Kidney (tissue), 14 donors: ENCODE results near the gene EVC2. TPM values are rescaled to one million over a fixed set of nuclear protein-coding genes. Genes with fewer than 3 reads are reported as not detected.

Experiments used
- DNase-seq, 5 donors: peaks; one replicate each; pipeline ENCODE4 v3.0.0-alpha.2; 2013 to 2020
- FAIRE-seq: peaks from 2 replicates; lab custom pipeline; 2012; peaks lifted over from hg19 to GRCh38; lab: Jason Lieb, UNC
- H3K27ac ChIP-seq, 2 donors: one replicate each; pipeline ENCODE4 v1.7.0; 2013; ENCODE audit warnings: low read depth in 2 of 2, low read length in 2 of 2, inconsistent platforms in 1 of 2
- H3K27me3 ChIP-seq: one replicate; pipeline ENCODE4 v1.7.1; 2013; ENCODE audit warnings: low read length, inconsistent platforms; ENCODE audit not compliant: control insufficient read depth, insufficient read depth
- H3K36me3 ChIP-seq, 3 donors: one replicate each; pipeline versions ENCODE4 v1.7.0 to v1.7.1; 2013; ENCODE audit warnings: low read length in 3 of 3, control low read depth in 1 of 3, inconsistent platforms in 1 of 3; ENCODE audit not compliant: insufficient read depth in 3 of 3, control insufficient read depth in 2 of 3
- H3K4me1 ChIP-seq, 3 donors: one replicate each; pipeline versions ENCODE4 v1.7.0 to v1.7.1; 2013; ENCODE audit warnings: low read length in 3 of 3, inconsistent platforms in 1 of 3, low read depth in 1 of 3; ENCODE audit not compliant: control insufficient read depth in 2 of 3, insufficient read depth in 2 of 3
- H3K4me3 ChIP-seq, 3 donors: one replicate each; pipeline versions ENCODE4 v1.7.0 to v1.8.1; 2013; ENCODE audit warnings: low read length in 3 of 3, control low read depth in 1 of 3, inconsistent platforms in 1 of 3
- H3K9ac ChIP-seq, 3 donors: one replicate each; pipeline versions ENCODE4 v1.7.0 to v1.7.1; 2013; ENCODE audit warnings: low read length in 3 of 3, control low read depth in 1 of 3, inconsistent platforms in 1 of 3
- H3K9me3 ChIP-seq, 3 donors: one replicate each; pipeline versions ENCODE4 v1.7.0 to v1.7.1; 2013; ENCODE audit warnings: low read length in 3 of 3, control low read depth in 1 of 3, inconsistent platforms in 1 of 3; ENCODE audit not compliant: control insufficient read depth in 2 of 3, insufficient read depth in 1 of 3
- intact Hi-C: fragments of 100-400 bp; cut with DNase I; formaldehyde crosslinking; loops from one replicate; pipeline ENCODE4 v1.11.1; 2022
- polyA plus RNA-seq: library from polyadenylated mRNA; stranded (reverse); fragments of 350-450 nt; fragmentation: Illumina TruSeq; extraction: RNeasy Lipid Tissue Mini Kit (QIAGEN cat#74804); gene quantifications from one replicate; pipeline ENCODE4 v1.2.3, GENCODE V29; 2014; ENCODE audit warnings: low read depth, low replicate concordance; ENCODE audit not compliant: insufficient read depth
- total RNA-seq: library from RNA; stranded (reverse); fragmentation: NEBNext Ultra II Directional; extraction: Animal tissue kit (Norgen Biotek cat#: 25700); gene quantifications from one replicate; pipeline ENCODE4 v1.2.1, GENCODE V29; 2021
- TF ChIP-seq, protein P1 (sequence below): IDR thresholded peaks from 3 replicates; pipeline ENCODE4 v1.5.1; 2012; ENCODE audit warnings: mild to moderate bottlenecking, moderate library complexity, borderline replicate concordance; ENCODE audit not compliant: insufficient read depth; ENCODE audit errors: extremely low read depth
- donor health status: control.
- donor health status: control.
- donor health status: control.
- donor health status: control.
- donor health status: control.
- donor health status: DM: yes; HTN: yes; CAD: no.
- donor health status: Normal renal cell carcinoma (clear cell type).

Gene EVC2
- total and polyA plus RNA-seq, 2 donors from 2014 or later: 1.6 to 8.7 TPM

DNA sequence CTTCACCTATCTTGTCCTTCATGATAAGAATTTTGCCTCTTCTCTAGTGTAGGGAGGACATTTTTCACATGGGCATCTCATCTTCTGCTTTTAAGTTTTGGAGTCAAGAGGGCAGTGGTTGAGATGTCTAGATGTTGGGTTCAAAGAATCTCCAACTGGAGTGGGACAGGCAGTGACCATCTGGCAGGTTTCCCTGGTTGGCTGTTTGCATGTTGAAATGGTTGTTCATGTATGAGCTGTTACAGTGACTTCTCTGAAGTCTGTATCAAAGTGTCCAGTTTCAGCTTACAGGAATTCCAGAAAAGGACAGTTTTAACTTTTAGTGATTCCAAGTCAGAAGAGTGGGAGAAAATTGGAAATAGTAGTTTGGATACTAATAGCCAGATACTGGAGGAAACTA lies 192.7 kb downstream of the EVC2 start:
- TF ChIP-seq, protein P1, sequence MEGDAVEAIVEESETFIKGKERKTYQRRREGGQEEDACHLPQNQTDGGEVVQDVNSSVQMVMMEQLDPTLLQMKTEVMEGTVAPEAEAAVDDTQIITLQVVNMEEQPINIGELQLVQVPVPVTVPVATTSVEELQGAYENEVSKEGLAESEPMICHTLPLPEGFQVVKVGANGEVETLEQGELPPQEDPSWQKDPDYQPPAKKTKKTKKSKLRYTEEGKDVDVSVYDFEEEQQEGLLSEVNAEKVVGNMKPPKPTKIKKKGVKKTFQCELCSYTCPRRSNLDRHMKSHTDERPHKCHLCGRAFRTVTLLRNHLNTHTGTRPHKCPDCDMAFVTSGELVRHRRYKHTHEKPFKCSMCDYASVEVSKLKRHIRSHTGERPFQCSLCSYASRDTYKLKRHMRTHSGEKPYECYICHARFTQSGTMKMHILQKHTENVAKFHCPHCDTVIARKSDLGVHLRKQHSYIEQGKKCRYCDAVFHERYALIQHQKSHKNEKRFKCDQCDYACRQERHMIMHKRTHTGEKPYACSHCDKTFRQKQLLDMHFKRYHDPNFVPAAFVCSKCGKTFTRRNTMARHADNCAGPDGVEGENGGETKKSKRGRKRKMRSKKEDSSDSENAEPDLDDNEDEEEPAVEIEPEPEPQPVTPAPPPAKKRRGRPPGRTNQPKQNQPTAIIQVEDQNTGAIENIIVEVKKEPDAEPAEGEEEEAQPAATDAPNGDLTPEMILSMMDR: no peak
- H3K4me3 ChIP-seq: no peak overlapping the region
- no peaks in the 10 kb centered on the region for H3K4me1 ChIP-seq
- no peaks in the 10 kb centered on the region for H3K27me3 ChIP-seq
- no peak overlapping the region for H3K27ac ChIP-seq
- no peak for DNase-seq
- H3K9me3 ChIP-seq: no peaks in the 10 kb centered on the region
- no peak overlapping the region for H3K9ac ChIP-seq
- intact Hi-C loops: no loop called here
- H3K36me3 ChIP-seq: no peaks in the 10 kb centered on the region
- FAIRE-seq: no peak

Other genes with a start within 250 kb of the EVC2 start
- 159 TPM for gene EVC, start 2.6 kb upstream of the EVC2 start, total RNA-seq
- 7.8 TPM for gene EVC, start 2.6 kb upstream of the EVC2 start, polyA plus RNA-seq
- gene CRMP1, start 184.5 kb upstream of the EVC2 start, total RNA-seq: 0.66 TPM
- 0.26 TPM for gene CRMP1, start 184.5 kb upstream of the EVC2 start, polyA plus RNA-seq